HL-60 (cell line): ENCODE measurements around the gene CLCA1.

ENCODE experiments used
- CTCF ChIP-seq: IDR thresholded peaks from one replicate; pipeline ENCODE4 v1.5.1; 2011; ENCODE audit warnings: low read length, control low read depth, inconsistent platforms; ENCODE audit not compliant: insufficient read depth
- GABPA ChIP-seq: IDR thresholded peaks from 2 replicates; pipeline ENCODE4 v1.6.1; 2012; ENCODE audit warnings: low read depth
- POLR2AphosphoS5 ChIP-seq: IDR thresholded peaks from 2 replicates; pipeline ENCODE4 v1.6.1; 2012; ENCODE audit warnings: low read depth
- REST ChIP-seq: IDR thresholded peaks from 2 replicates; pipeline ENCODE4 v1.6.1; 2012; ENCODE audit warnings: low read depth; ENCODE audit not compliant: insufficient replicate concordance
- SPI1 ChIP-seq: IDR thresholded peaks from 2 replicates; pipeline ENCODE4 v1.6.1; 2012; ENCODE audit warnings: low read depth, mild to moderate bottlenecking, borderline replicate concordance

- no peak for TF ChIP-seq CTCF
- no peak for TF ChIP-seq POLR2AphosphoS5
- TF ChIP-seq GABPA = no peak
- TF ChIP-seq SPI1 = no peak
- TF ChIP-seq REST = no peak
Measured at GRCh38 chr1:86445919-86446318, 22.8 kb upstream of the CLCA1 start.
